Testis (tissue), 3 donors: ENCODE results near the gene SPSB4. TPM values are rescaled to one million over a fixed set of nuclear protein-coding genes. Genes with fewer than 3 reads are reported as not detected.
"Not testable (repeated sequence)": the region's sequence is repeated elsewhere in the genome, so short reads cannot be mapped to it uniquely, and the experiment has no call there.

Experiments used
- DNase-seq: peaks from one replicate; pipeline ENCODE4 v3.0.0-alpha.2; 2019
- H3K27ac ChIP-seq, 2 donors: fragments of 200-600 bp; sonication (generic); one replicate each; pipeline ENCODE4 v1.5.1; 2019
- H3K27me3 ChIP-seq: fragments of 200-600 bp; sonication (generic); one replicate; pipeline ENCODE4 v1.5.1; 2019
- H3K36me3 ChIP-seq: fragments of 200-600 bp; sonication (generic); one replicate; pipeline ENCODE4 v1.5.1; 2017; ENCODE audit warnings: low read depth; ENCODE audit errors: missing control alignments
- H3K4me1 ChIP-seq: fragments of 200-600 bp; sonication (generic); one replicate; pipeline ENCODE4 v1.5.1; 2019
- H3K4me3 ChIP-seq, 2 donors: fragments of 200-600 bp; sonication (generic); one replicate each; pipeline ENCODE4 v1.5.1; 2017 to 2019
- H3K9me3 ChIP-seq: fragments of 200-600 bp; sonication (generic); one replicate; pipeline ENCODE4 v1.5.1; 2017
- CTCF ChIP-seq, 3 experiments: fragments of 450-650 bp in 2 of 3; fragments of 200-600 bp in 1 of 3; sonication (generic) in 1 of 3; IDR thresholded peaks; one replicate each; pipeline ENCODE4 v1.5.1; 2016 to 2019; ENCODE audit warnings: antibody characterized with exemption in 3 of 3, mild to moderate bottlenecking in 2 of 3, moderate library complexity in 1 of 3
- POLR2A ChIP-seq: fragments of 450-650 bp; IDR thresholded peaks from one replicate; pipeline ENCODE4 v1.6.1; 2017; ENCODE audit warnings: antibody characterized with exemption, mild to moderate bottlenecking, moderate library complexity
- WGBS, 2 donors: methylation state at CpG; one replicate each; pipeline ENCODE4 v1.1.5; 2018; 5-methylcytosine and 5-hydroxymethylcytosine counted together
- intact Hi-C: fragments of 100-400 bp; cut with DNase I; formaldehyde crosslinking; loops from one replicate; pipeline ENCODE4 v1.15.1; 2023; ENCODE audit warnings: low total_unique reads
- polyA plus RNA-seq: library from polyadenylated mRNA; stranded (reverse); fragments of 350-450 nt; fragmentation: Illumina TruSeq; extraction: RNeasy Lipid Tissue Mini Kit (QIAGEN cat#74804); gene quantifications from one replicate; pipeline ENCODE4 v1.2.3, GENCODE V29; 2014; ENCODE audit warnings: low read depth, low replicate concordance; ENCODE audit not compliant: insufficient read depth
- total RNA-seq, 2 donors: library from RNA; depleted of rRNA; stranded (reverse); fragments of >200 nt; gene quantifications; one replicate each; pipeline ENCODE4 v1.2.3, GENCODE V29; 2016

SPSB4 gene
- total and polyA plus RNA-seq, 3 donors from 2014 or later, result 7.4 to 34.5 (median 10.8) TPM

DNA sequence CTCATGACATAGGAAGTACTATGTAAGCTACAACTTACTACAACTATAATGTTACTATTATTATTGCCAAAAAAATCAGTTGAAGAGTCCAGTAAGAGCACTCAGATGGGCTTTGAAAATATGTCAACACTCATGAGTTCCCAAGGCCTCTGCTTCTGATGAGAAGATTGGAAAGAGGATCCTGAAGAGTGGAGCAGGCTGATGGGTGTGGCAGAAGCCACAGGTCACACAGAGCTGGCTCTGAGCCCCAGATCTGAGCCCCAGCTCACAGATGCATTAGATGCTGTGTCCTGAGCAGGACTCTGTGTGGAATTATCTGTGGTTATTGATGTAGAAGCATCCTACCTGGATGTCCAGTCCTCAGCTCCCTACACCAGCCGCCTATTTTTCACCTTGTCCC lies 65.6 kb downstream of the SPSB4 start:
- H3K27ac ChIP-seq, result peak overlapping the region; percentile 63 to 71

GRCh38 chr3:141117982-141118381 lies 66.8 kb downstream of the SPSB4 start:
- H3K27ac ChIP-seq, H3K4me3 ChIP-seq, H3K27me3 ChIP-seq, H3K4me1 ChIP-seq, H3K36me3 ChIP-seq, intact Hi-C loops, H3K9me3 ChIP-seq, DNase-seq: not testable (repeated sequence)
- WGBS, 2 donors, result 89 to 96% methylated on average over 1 of the region's 1 CpG

More for the DNA sequence above, 65.6 kb downstream of the SPSB4 start:
- Histone ChIP-seq H3K36me3 (no peaks in the 10 kb centered on the region), H3K27me3 (no peaks in the 10 kb centered on the region), H3K4me1 (peaks cover 6% of the 10 kb centered on the region), H3K4me3 (no peak overlapping the region), H3K9me3 (no peaks in the 10 kb centered on the region)
- WGBS, 2 donors, result 95 to 100% methylated on average over 1 of the region's 1 CpG
- no peak for DNase-seq
- TF ChIP-seq POLR2A (no peak), CTCF (IDR thresholded peaks at IDR 0.05) (no peak)
- intact Hi-C loops, result no loop called here

GRCh38 chr3:141122455-141123030 lies 71.4 kb downstream of the SPSB4 start:
- H3K9me3 ChIP-seq, result no peaks in the 10 kb centered on the region
- H3K27me3 ChIP-seq, result no peaks in the 10 kb centered on the region
- H3K4me3 ChIP-seq, result no peak overlapping the region
- H3K36me3 ChIP-seq, result no peaks in the 10 kb centered on the region
- intact Hi-C loops, result no loop called here
- no peak overlapping the region for H3K27ac ChIP-seq
- 86 to 88% methylated on average over 16 of the region's 16 CpGs for WGBS, 2 donors
- TF ChIP-seq CTCF (IDR thresholded peaks at IDR 0.05) (no peak), POLR2A (no peak)
- no peak for DNase-seq
- H3K4me1 ChIP-seq, result no peaks in the 10 kb centered on the region

- WGBS, 2 donors, result 68 to 100% methylated on average over 1 to 4 of the region's 4 CpGs
- Histone ChIP-seq H3K27me3 (no peaks in the 10 kb centered on the region), H3K36me3 (no peaks in the 10 kb centered on the region), H3K27ac (no peak overlapping the region), H3K9me3 (no peaks in the 10 kb centered on the region), H3K4me1 (no peaks in the 10 kb centered on the region), H3K4me3 (no peak overlapping the region)
- TF ChIP-seq POLR2A (no peak), CTCF (IDR thresholded peaks at IDR 0.05) (no peak)
- intact Hi-C loops, result no loop called here
- no peak for DNase-seq
Measured at GRCh38 chr3:141123677-141124410, 72.7 kb downstream of the SPSB4 start.

- TF ChIP-seq POLR2A (no peak), CTCF (IDR thresholded peaks at IDR 0.05) (no peak)
- 83 to 91% methylated on average over 5 of the region's 5 CpGs for WGBS, 2 donors
- intact Hi-C loops, result no loop called here
Measured at GRCh38 chr3:141124715-141125114, 73.6 kb downstream of the SPSB4 start.

More at GRCh38 chr3:141124715-141125114, 73.6 kb downstream of the SPSB4 start:
- Histone ChIP-seq H3K27ac (no peak overlapping the region), H3K36me3 (no peaks in the 10 kb centered on the region), H3K4me3 (no peak overlapping the region), H3K27me3 (no peaks in the 10 kb centered on the region), H3K4me1 (no peaks in the 10 kb centered on the region), H3K9me3 (no peaks in the 10 kb centered on the region)
- DNase-seq, result no peak
